ENCODE data around the gene CPEB1.

The CPEB1 gene

GRCh38 chr15:82643992-82644391 lies 3.2 kb downstream of the CPEB1 start:
- no peak for DNase-seq (ENCODE audit: low read depth)
- no peak overlapping the region for H3K4me3 ChIP-seq (ENCODE audit: low read depth, low read length)
- in situ Hi-C loops (cut with HindIII; ENCODE audit: low sequenced_read_pairs): no loop called here
- TF ChIP-seq, protein P1, sequence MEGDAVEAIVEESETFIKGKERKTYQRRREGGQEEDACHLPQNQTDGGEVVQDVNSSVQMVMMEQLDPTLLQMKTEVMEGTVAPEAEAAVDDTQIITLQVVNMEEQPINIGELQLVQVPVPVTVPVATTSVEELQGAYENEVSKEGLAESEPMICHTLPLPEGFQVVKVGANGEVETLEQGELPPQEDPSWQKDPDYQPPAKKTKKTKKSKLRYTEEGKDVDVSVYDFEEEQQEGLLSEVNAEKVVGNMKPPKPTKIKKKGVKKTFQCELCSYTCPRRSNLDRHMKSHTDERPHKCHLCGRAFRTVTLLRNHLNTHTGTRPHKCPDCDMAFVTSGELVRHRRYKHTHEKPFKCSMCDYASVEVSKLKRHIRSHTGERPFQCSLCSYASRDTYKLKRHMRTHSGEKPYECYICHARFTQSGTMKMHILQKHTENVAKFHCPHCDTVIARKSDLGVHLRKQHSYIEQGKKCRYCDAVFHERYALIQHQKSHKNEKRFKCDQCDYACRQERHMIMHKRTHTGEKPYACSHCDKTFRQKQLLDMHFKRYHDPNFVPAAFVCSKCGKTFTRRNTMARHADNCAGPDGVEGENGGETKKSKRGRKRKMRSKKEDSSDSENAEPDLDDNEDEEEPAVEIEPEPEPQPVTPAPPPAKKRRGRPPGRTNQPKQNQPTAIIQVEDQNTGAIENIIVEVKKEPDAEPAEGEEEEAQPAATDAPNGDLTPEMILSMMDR (IDR thresholded peaks at IDR 0.05; ENCODE audit: low read depth, low read length, missing control alignments): no peak

DNA sequence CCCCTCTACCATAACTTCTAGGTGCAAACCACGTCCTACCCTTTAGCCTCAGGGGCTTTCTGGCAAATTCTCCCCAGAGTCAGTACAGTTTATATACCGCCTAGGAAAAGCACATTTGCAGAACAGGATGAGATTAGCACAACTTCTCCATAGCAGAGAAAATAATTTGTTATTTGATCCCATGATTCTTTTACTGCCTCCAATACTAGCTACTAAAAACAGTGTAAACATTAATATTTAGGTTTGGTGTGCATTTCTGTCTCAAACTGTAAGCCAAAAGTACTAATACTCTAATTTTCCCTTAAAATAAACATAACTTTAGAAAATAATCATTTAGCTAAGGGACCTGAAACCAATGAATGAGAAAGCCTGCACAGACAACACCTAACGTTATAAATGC lies 4.5 kb downstream of the CPEB1 start:
- no peak overlapping the region for H3K4me3 ChIP-seq (ENCODE audit: low read depth, low read length)
- DNase-seq (ENCODE audit: low read depth): no peak
- TF ChIP-seq, protein P1 (IDR thresholded peaks at IDR 0.05; ENCODE audit: low read depth, low read length, missing control alignments): no peak
- in situ Hi-C loops (cut with HindIII; ENCODE audit: low sequenced_read_pairs): no loop called here

- H3K4me3 ChIP-seq (ENCODE audit: low read depth, low read length): no peak overlapping the region
- in situ Hi-C loops (cut with HindIII; ENCODE audit: low sequenced_read_pairs): no loop called here
- TF ChIP-seq, protein P1 (IDR thresholded peaks at IDR 0.05; ENCODE audit: low read depth, low read length, missing control alignments): no peak
- no peak for DNase-seq (ENCODE audit: low read depth)
Observed at GRCh38 chr15:82641129-82641798, 5.9 kb downstream of the CPEB1 start.

DNA sequence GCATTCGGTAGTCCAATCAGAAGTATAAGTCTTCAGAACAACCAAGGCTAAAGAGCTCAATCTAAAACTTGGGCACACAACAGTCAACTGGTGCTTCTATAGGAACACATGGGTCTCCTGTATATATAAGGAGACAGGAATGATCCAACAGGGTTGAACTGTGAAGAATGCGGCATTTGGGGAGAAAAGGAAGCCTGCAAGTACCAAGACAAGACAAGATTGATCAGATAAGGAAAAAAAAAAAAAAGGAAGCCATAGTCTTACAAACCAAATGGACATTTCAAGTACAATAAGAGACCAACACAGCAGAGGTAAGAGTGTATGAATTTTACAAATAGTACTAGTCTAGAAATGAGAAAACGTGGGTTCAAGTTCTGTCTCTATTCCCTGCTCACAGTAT lies 6.5 kb downstream of the CPEB1 start:
- in situ Hi-C loops (cut with HindIII; ENCODE audit: low sequenced_read_pairs): no loop called here
- TF ChIP-seq, protein P1 (IDR thresholded peaks at IDR 0.05; ENCODE audit: low read depth, low read length, missing control alignments): no peak
- H3K4me3 ChIP-seq (ENCODE audit: low read depth, low read length): no peak overlapping the region
- no peak for DNase-seq (ENCODE audit: low read depth)

DNA sequence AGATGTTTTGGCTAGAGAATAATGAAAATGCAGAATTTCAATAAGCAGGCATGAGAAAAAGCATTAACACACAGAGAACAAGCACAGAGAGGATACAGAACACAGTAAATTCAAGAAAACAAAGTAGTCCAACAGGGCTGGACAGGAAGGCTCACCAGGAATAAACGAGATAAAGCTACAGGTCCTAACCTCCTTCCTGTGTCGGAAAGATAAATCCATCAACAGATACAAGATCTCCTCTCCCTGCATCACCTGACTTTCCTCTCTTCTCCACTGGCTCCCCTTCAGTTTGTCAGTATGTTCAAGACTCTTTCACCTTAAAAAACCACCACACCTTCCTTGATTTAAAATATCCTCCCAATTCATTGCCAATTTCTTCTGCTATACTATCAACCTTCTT lies 11.4 kb downstream of the CPEB1 start:
- no peak for DNase-seq (ENCODE audit: low read depth)
- TF ChIP-seq, protein P1 (IDR thresholded peaks at IDR 0.05; ENCODE audit: low read depth, low read length, missing control alignments): no peak
- H3K4me3 ChIP-seq (ENCODE audit: low read depth, low read length): no peak overlapping the region
- in situ Hi-C loops (cut with HindIII; ENCODE audit: low sequenced_read_pairs): no loop called here

- TF ChIP-seq, protein P1 (IDR thresholded peaks at IDR 0.05; ENCODE audit: low read depth, low read length, missing control alignments): no peak
- no peak overlapping the region for H3K4me3 ChIP-seq (ENCODE audit: low read depth, low read length)
- in situ Hi-C loops (cut with HindIII; ENCODE audit: low sequenced_read_pairs): no loop called here
- no peak for DNase-seq (ENCODE audit: low read depth)
Observed at GRCh38 chr15:82630033-82630432, 17.1 kb downstream of the CPEB1 start.

All from astrocyte of the cerebellum (primary cell).